H1 (cell line): Measurements from ENCODE around the gene THBD.

Experiments used
- EZH2 ChIP-seq: fragments of 200-600 bp; sonication (generic); IDR thresholded peaks from 2 replicates; pipeline ENCODE4 v1.7.1; 2012; ENCODE audit warnings: low read depth, mild to moderate bottlenecking, moderate library complexity, low read length, inconsistent platforms; ENCODE audit not compliant: severe bottlenecking
- JUN ChIP-seq: IDR thresholded peaks from 2 replicates; pipeline ENCODE4 v1.6.1; 2011; ENCODE audit warnings: low read depth, mild to moderate bottlenecking, improper control_type of control experiment, low read length
- POLR2A ChIP-seq, 2 experiments: IDR thresholded peaks; 1 replicate in 1 of 2; 2 replicates in 1 of 2; pipeline ENCODE4 v1.6.1; 2011; ENCODE audit warnings: low read depth in 2 of 2, low read length in 2 of 2, mild to moderate bottlenecking in 2 of 2; ENCODE audit errors: control extremely low read depth in 1 of 2
- POLR2AphosphoS5 ChIP-seq: IDR thresholded peaks from 2 replicates; pipeline ENCODE4 v1.6.1; 2011; ENCODE audit warnings: low read depth, low read length
- RAD21 ChIP-seq, 2 experiments: IDR thresholded peaks in 1 of 2; conservative IDR thresholded peaks in 1 of 2; 2 replicates each; pipeline ENCODE4 v1.6.1; 2011; ENCODE audit warnings: low read depth in 2 of 2, low read length in 2 of 2, improper control_type of control experiment in 1 of 2, inconsistent platforms in 1 of 2, mild to moderate bottlenecking in 1 of 2, moderate library complexity in 1 of 2
- ZNF274 ChIP-seq: IDR thresholded peaks from 2 replicates; pipeline ENCODE4 v1.7.0; 2012; ENCODE audit warnings: low read length, borderline replicate concordance; ENCODE audit errors: extremely low read depth

DNA sequence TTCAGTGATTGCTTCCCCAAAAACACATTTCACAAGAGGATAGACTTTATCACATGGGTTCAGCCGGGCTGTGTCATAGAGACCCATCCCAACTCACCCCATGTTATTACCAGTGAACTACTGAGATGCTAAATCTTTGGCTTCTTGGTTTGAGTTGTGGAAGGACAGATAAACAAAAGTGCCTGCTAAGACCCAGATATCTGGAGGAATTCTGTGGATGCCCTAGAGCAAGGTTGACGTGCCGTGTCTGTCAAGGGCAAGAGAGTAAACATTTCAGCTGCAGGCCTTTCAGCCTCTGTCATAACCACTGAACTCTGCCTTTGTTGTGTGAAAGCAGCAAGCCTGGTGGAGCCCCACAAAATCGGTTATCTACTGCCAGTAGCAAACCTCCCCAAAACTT is 11.2 kb upstream of the THBD start:
- TF ChIP-seq RAD21 (IDR thresholded peaks at IDR 0.05 in 1 of 2, conservative IDR thresholded peaks at IDR 0.05 in 1 of 2; ENCODE audit: low read depth in 2 of 2, low read length in 2 of 2) (no peak), ZNF274 (no peak), POLR2A (IDR thresholded peaks at IDR 0.05; ENCODE audit: control extremely low read depth in 1 of 2, low read depth in 2 of 2, low read length in 2 of 2) (no peak), JUN (no peak), EZH2 (no peak), POLR2AphosphoS5 (no peak)
